ENCODE results near the gene TMEM63B.
"Not testable (repeated sequence)": the region's sequence is repeated elsewhere in the genome, so short reads cannot be mapped to it uniquely, and the experiment has no call there.

Gene TMEM63B

GRCh38 chr6:44127186-44128019, at the start of gene TMEM63B, which contains the start of gene MRPL14:
Gene TMEM63B (plus strand): TSS chr6:44127554. CDS start chr6:44134585, 7,031 bp downstream.
Gene MRPL14 (minus strand): TSS chr6:44127452. CDS start chr6:44116611, 10,841 bp downstream.
- peak; percentile 91 for DNase-seq (ENCODE audit: low spot score)

GRCh38 chr6:44078219-44078826, 49.0 kb upstream of the TMEM63B start:
- no peak for DNase-seq (ENCODE audit: low spot score)

GRCh38 chr6:44078827-44079671, 48.3 kb upstream of the TMEM63B start:
- peak; percentile 77 for DNase-seq (ENCODE audit: low spot score)

- no peak for DNase-seq (ENCODE audit: low spot score)
Measured at GRCh38 chr6:44079672-44080071, 47.7 kb upstream of the TMEM63B start.

GRCh38 chr6:44080561-44081521, 46.5 kb upstream of the TMEM63B start:
- no peak for DNase-seq (ENCODE audit: low spot score)

- DNase-seq (ENCODE audit: low spot score): no peak
Measured at GRCh38 chr6:44081753-44082152, 45.6 kb upstream of the TMEM63B start.

GRCh38 chr6:44082872-44083321, 44.5 kb upstream of the TMEM63B start:
- no peak for DNase-seq (ENCODE audit: low spot score)

- DNase-seq (ENCODE audit: low spot score): no peak
Measured at GRCh38 chr6:44084231-44085014, 42.9 kb upstream of the TMEM63B start.

- DNase-seq (ENCODE audit: low spot score): no peak
Measured at GRCh38 chr6:44085219-44085618, 42.1 kb upstream of the TMEM63B start.

GRCh38 chr6:44086931-44087574, 40.3 kb upstream of the TMEM63B start:
- DNase-seq (ENCODE audit: low spot score): no peak

- DNase-seq (ENCODE audit: low spot score): no peak
Measured at GRCh38 chr6:44087623-44088022, 39.7 kb upstream of the TMEM63B start.

- no peak for DNase-seq (ENCODE audit: low spot score)
Measured at GRCh38 chr6:44088827-44089590, 38.3 kb upstream of the TMEM63B start.

GRCh38 chr6:44090465-44090864, 36.9 kb upstream of the TMEM63B start:
- no peak for DNase-seq (ENCODE audit: low spot score)

- DNase-seq (ENCODE audit: low spot score): not testable (repeated sequence)
Measured at GRCh38 chr6:44091356-44091755, 36.0 kb upstream of the TMEM63B start.

GRCh38 chr6:44091981-44092884, 35.1 kb upstream of the TMEM63B start:
- DNase-seq (ENCODE audit: low spot score): no peak

- DNase-seq (ENCODE audit: low spot score): no peak
Measured at GRCh38 chr6:44093066-44093465, 34.3 kb upstream of the TMEM63B start.

GRCh38 chr6:44093750-44094402, 33.5 kb upstream of the TMEM63B start:
- no peak for DNase-seq (ENCODE audit: low spot score)

Data from HuH-7.5 (cell line).